SK-N-SH treated with all-trans-retinoic acid at 6 μM for 48 hours (cell line): ENCODE measurements around the gene HSD11B1.

ENCODE experiments used
- ARNTL ChIP-seq: fragments of 450-650 bp; formaldehyde crosslinking; IDR thresholded peaks from 2 replicates; pipeline ENCODE4 v1.5.0; 2020; ENCODE audit warnings: low read depth, mild to moderate bottlenecking, moderate library complexity, borderline replicate concordance
- ESRRG ChIP-seq: fragments of 250-450 bp; sonication (Bioruptor Pico); IDR thresholded peaks from 2 replicates; pipeline ENCODE4 v1.6.1; 2021; ENCODE audit warnings: mild to moderate bottlenecking
- GLIS3 ChIP-seq: fragments of 250-450 bp; sonication (Bioruptor Pico); IDR thresholded peaks from 2 replicates; pipeline ENCODE4 v1.5.0; 2020; ENCODE audit warnings: mild to moderate bottlenecking, moderate library complexity
- OSR1 ChIP-seq: fragments of 250-450 bp; sonication (Bioruptor Pico); IDR thresholded peaks from 2 replicates; pipeline ENCODE4 v1.8.0; 2022; ENCODE audit warnings: moderate library complexity, mild to moderate bottlenecking, inconsistent platforms
- PPARA ChIP-seq: fragments of 250-450 bp; sonication (Bioruptor Pico); IDR thresholded peaks from 2 replicates; pipeline ENCODE4 v1.5.0; 2020; ENCODE audit warnings: mild to moderate bottlenecking, borderline replicate concordance
- RARB ChIP-seq: fragments of 250-450 bp; sonication (Bioruptor Pico); IDR thresholded peaks from 2 replicates; pipeline ENCODE4 v1.8.0; 2021; ENCODE audit warnings: mild to moderate bottlenecking, moderate library complexity
- ZFP3 ChIP-seq: fragments of 250-450 bp; sonication (Bioruptor Pico); IDR thresholded peaks from 2 replicates; pipeline ENCODE4 v1.5.0; 2020; ENCODE audit warnings: mild to moderate bottlenecking, moderate library complexity
- ZNF565 ChIP-seq: fragments of 450-650 bp; formaldehyde crosslinking; conservative IDR thresholded peaks from 2 replicates; pipeline ENCODE4 v1.5.0; 2020; ENCODE audit warnings: low read depth, mild to moderate bottlenecking, moderate library complexity
- ZNF70 ChIP-seq: fragments of 450-650 bp; formaldehyde crosslinking; IDR thresholded peaks from 2 replicates; pipeline ENCODE4 v1.5.0; 2020; ENCODE audit warnings: mild to moderate bottlenecking, moderate library complexity
- TF ChIP-seq, protein P1 (sequence below): fragments of 250-450 bp; sonication (Bioruptor Pico); IDR thresholded peaks from 2 replicates; pipeline ENCODE4 v1.8.0; 2020; ENCODE audit warnings: mild to moderate bottlenecking, moderate library complexity, borderline replicate concordance
- TF ChIP-seq, protein P2 (sequence below): fragments of 250-450 bp; sonication (Bioruptor Pico); IDR thresholded peaks from 2 replicates; pipeline ENCODE4 v1.5.0; 2020; ENCODE audit warnings: mild to moderate bottlenecking, moderate library complexity
- TF ChIP-seq, protein P3 (sequence below): fragments of 250-450 bp; sonication (Bioruptor Pico); IDR thresholded peaks from 2 replicates; pipeline ENCODE4 v1.5.1; 2021; ENCODE audit warnings: mild to moderate bottlenecking, moderate library complexity

DNA sequence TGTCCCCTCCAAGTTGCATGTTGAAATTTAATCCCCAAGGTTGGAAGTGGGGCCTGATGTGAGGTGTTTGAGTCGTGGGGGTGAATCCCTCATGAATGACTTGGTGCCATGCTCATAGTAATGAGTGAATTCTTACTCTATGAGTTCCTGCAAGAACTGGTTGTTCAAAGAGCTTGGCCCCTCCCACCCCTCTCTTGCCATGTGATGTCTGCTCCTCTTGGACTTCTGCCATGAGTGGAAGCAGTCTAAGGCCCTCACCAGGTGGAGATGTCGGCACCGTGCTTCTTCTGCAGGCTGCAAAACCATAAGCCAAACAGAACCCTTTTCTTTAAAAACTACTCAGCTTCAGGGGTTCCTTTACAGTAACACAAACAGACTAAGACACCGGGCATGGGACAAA, 15.2 kb upstream of the HSD11B1 start:
- TF ChIP-seq, protein P1, sequence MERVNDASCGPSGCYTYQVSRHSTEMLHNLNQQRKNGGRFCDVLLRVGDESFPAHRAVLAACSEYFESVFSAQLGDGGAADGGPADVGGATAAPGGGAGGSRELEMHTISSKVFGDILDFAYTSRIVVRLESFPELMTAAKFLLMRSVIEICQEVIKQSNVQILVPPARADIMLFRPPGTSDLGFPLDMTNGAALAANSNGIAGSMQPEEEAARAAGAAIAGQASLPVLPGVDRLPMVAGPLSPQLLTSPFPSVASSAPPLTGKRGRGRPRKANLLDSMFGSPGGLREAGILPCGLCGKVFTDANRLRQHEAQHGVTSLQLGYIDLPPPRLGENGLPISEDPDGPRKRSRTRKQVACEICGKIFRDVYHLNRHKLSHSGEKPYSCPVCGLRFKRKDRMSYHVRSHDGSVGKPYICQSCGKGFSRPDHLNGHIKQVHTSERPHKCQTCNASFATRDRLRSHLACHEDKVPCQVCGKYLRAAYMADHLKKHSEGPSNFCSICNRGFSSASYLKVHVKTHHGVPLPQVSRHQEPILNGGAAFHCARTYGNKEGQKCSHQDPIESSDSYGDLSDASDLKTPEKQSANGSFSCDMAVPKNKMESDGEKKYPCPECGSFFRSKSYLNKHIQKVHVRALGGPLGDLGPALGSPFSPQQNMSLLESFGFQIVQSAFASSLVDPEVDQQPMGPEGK (CRISPR knock-in tag) = no peak
- TF ChIP-seq ZFP3 (CRISPR knock-in tag) (no peak), ZNF70 (CRISPR knock-in tag) (no peak), ESRRG (CRISPR knock-in tag) (no peak), ZNF565 (CRISPR knock-in tag) (no peak), GLIS3 (CRISPR knock-in tag) (no peak), RARB (CRISPR knock-in tag) (no peak), PPARA (CRISPR knock-in tag) (no peak), OSR1 (CRISPR knock-in tag) (0 out of 2 replicates have a peak, but pooled peaks have one; percentile 34), ARNTL (no peak)
- TF ChIP-seq, protein P2, sequence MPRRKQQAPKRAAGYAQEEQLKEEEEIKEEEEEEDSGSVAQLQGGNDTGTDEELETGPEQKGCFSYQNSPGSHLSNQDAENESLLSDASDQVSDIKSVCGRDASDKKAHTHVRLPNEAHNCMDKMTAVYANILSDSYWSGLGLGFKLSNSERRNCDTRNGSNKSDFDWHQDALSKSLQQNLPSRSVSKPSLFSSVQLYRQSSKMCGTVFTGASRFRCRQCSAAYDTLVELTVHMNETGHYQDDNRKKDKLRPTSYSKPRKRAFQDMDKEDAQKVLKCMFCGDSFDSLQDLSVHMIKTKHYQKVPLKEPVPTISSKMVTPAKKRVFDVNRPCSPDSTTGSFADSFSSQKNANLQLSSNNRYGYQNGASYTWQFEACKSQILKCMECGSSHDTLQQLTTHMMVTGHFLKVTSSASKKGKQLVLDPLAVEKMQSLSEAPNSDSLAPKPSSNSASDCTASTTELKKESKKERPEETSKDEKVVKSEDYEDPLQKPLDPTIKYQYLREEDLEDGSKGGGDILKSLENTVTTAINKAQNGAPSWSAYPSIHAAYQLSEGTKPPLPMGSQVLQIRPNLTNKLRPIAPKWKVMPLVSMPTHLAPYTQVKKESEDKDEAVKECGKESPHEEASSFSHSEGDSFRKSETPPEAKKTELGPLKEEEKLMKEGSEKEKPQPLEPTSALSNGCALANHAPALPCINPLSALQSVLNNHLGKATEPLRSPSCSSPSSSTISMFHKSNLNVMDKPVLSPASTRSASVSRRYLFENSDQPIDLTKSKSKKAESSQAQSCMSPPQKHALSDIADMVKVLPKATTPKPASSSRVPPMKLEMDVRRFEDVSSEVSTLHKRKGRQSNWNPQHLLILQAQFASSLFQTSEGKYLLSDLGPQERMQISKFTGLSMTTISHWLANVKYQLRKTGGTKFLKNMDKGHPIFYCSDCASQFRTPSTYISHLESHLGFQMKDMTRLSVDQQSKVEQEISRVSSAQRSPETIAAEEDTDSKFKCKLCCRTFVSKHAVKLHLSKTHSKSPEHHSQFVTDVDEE = no peak
- TF ChIP-seq, protein P3, sequence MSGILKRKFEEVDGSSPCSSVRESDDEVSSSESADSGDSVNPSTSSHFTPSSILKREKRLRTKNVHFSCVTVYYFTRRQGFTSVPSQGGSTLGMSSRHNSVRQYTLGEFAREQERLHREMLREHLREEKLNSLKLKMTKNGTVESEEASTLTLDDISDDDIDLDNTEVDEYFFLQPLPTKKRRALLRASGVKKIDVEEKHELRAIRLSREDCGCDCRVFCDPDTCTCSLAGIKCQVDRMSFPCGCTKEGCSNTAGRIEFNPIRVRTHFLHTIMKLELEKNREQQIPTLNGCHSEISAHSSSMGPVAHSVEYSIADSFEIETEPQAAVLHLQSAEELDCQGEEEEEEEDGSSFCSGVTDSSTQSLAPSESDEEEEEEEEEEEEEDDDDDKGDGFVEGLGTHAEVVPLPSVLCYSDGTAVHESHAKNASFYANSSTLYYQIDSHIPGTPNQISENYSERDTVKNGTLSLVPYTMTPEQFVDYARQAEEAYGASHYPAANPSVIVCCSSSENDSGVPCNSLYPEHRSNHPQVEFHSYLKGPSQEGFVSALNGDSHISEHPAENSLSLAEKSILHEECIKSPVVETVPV (CRISPR knock-in tag) = no peak
